ENCODE measurements around the gene PLA2G4E. TPM values are rescaled to one million over a fixed set of nuclear protein-coding genes. Genes with fewer than 3 reads are reported as not detected.

PLA2G4E gene
- not detected for polyA plus RNA-seq (2013, experiment 1 of 2; ENCODE audit: insufficient read length)
- polyA plus RNA-seq (2013, experiment 2 of 2; ENCODE audit: insufficient read length), result not detected

- no peak for DNase-seq
These were observed at the start of gene PLA2G4E for GRCh38 chr15:42020713-42021273. Gene PLA2G4E, minus strand, starts transcription at chr15:42021042. Its CDS starts 12 bp downstream, at chr15:42021030.

- no peak for DNase-seq
These were observed 49.6 kb upstream of the PLA2G4E start for GRCh38 chr15:42070279-42070975.

- DNase-seq, result no peak
These were observed 48.8 kb upstream of the PLA2G4E start for GRCh38 chr15:42069496-42070278.

- DNase-seq, result no peak
These were observed 48.2 kb upstream of the PLA2G4E start for GRCh38 chr15:42069025-42069424.

GRCh38 chr15:42068601-42069000, 47.8 kb upstream of the PLA2G4E start:
- DNase-seq, result no peak

- no peak for DNase-seq
These were observed 46.0 kb upstream of the PLA2G4E start for GRCh38 chr15:42066764-42067415.

- DNase-seq, result no peak
These were observed 44.6 kb upstream of the PLA2G4E start for GRCh38 chr15:42065468-42065867.

- DNase-seq, result no peak
These were observed 44.2 kb upstream of the PLA2G4E start for GRCh38 chr15:42065033-42065432.

GRCh38 chr15:42064271-42064670, 43.4 kb upstream of the PLA2G4E start:
- DNase-seq, result no peak

GRCh38 chr15:42063122-42063848, 42.4 kb upstream of the PLA2G4E start:
- no peak for DNase-seq

- no peak for DNase-seq
These were observed 41.5 kb upstream of the PLA2G4E start for GRCh38 chr15:42062284-42062806.

GRCh38 chr15:42060797-42061196, 40.0 kb upstream of the PLA2G4E start:
- no peak for DNase-seq

GRCh38 chr15:42060477-42060763, 39.6 kb upstream of the PLA2G4E start:
- no peak for DNase-seq

GRCh38 chr15:42059661-42060476, 39.0 kb upstream of the PLA2G4E start:
- peak; percentile 19 for DNase-seq

GRCh38 chr15:42058791-42059190, 37.9 kb upstream of the PLA2G4E start:
- DNase-seq, result no peak

- no peak for DNase-seq
These were observed 37.2 kb upstream of the PLA2G4E start for GRCh38 chr15:42057799-42058646.

GRCh38 chr15:42056934-42057798, 36.3 kb upstream of the PLA2G4E start:
- peak; percentile 82 for DNase-seq

GRCh38 chr15:42053914-42054313, 33.1 kb upstream of the PLA2G4E start:
- no peak for DNase-seq

- DNase-seq, result no peak
These were observed 32.2 kb upstream of the PLA2G4E start for GRCh38 chr15:42053010-42053409.
